ENCODE data around the gene ZNF341. TPM values are rescaled to one million over a fixed set of nuclear protein-coding genes. Genes with fewer than 3 reads are reported as not detected.

Gene ZNF341
- total and polyA plus RNA-seq, 9 of the 15 experiments (the other 6 are each of a cell fraction or from before 2014, with no cell fraction given), result 0.08 to 2.6 (median 1.0) TPM

- Histone ChIP-seq H3K9me1 (ENCODE audit: control insufficient read depth, insufficient read depth, low read length) (no peaks in the 10 kb centered on the region), H4K20me1 (replicated peaks; ENCODE audit: control insufficient read depth, insufficient read depth, low read length) (peaks cover 28% of the 10 kb centered on the region; the same call in 1 of the 2 replicates), H3K27me3 (ENCODE audit: control insufficient read depth in 2 of 2, insufficient read depth in 2 of 2, low read length in 2 of 2) (no peaks in the 10 kb centered on the region), H2AFZ (ENCODE audit: low read depth, low read length) (no peak overlapping the region), H3K4me2 (ENCODE audit: insufficient read depth, low read length) (peak overlapping the region; percentile 94), H3K27ac (ENCODE audit: extremely low read depth, low read depth, low read length) (peak overlapping the region; percentile 13; the same call in 2 of the 3 replicates), H3K36me3 (ENCODE audit: control insufficient read depth, insufficient read depth, low read length) (peaks cover 21% of the 10 kb centered on the region; the same call in 1 of the 3 replicates), H3K4me1 (replicated peaks in 1 of 2; ENCODE audit: control insufficient read depth in 2 of 2, insufficient read depth in 2 of 2, low read length in 2 of 2) (peaks cover 38 to 62% of the 10 kb centered on the region in 2 experiments), H3K9me3 (replicated peaks; ENCODE audit: control insufficient read depth, insufficient read depth, low read depth, low read length) (no peaks in the 10 kb centered on the region), H3K79me2 (ENCODE audit: control insufficient read depth, insufficient read depth, low read length) (peaks cover 35% of the 10 kb centered on the region), H3K9ac (ENCODE audit: insufficient read depth in 1 of 2, low read depth in 2 of 2, low read length in 2 of 2) (peak overlapping the region; percentile 75 to 95), H3K4me3 (peak overlapping the region; percentile 65)
- BruUV-seq (replicated peaks), result no TSS peak
- no peak for ATAC-seq
- intact Hi-C loops (cut with micrococcal nuclease) (loop anchor here (5.0 kb wide), 2 partner anchors 48 to 128 kb away; partner anchors contain the start of genes CHMP4B and ZNF341), in situ Hi-C loops (cut with MboI) (no loop called here)
- peak in 1 of 4 experiments; percentile 14 for DNase-seq (ENCODE audit: extremely low read depth in 1 of 4, low spot score in 3 of 4)
- ChIA-PET CTCF (ENCODE audit: low intra/inter-chr PET ratio) (no interaction called here), POLR2A (interaction anchor here (0.6 to 2.5 kb wide), 10 partner anchors 9 to 195 kb away, joined by 3 to 17 read pairs (median 4); partner anchors contain the start of genes ACTL10, CBFA2T2 and NECAB3)
- no peak for FAIRE-seq
- WGBS (ENCODE audit: insufficient coverage, low coverage, missing lambda C conversion rate), result 53% methylated on average over 10 of the region's 10 CpGs
- TF ChIP-seq SMC3 (conservative IDR thresholded peaks at IDR 0.05; ENCODE audit: insufficient read depth, low read depth, low read length) (no peak), RBFOX2 (IDR thresholded peaks at IDR 0.05; ENCODE audit: low read depth, low read length) (0 out of 2 replicates have a peak, but pooled peaks have one; percentile 31), THRA (IDR thresholded peaks at IDR 0.05) (no peak), PATZ1 (CRISPR knock-in tag; IDR thresholded peaks at IDR 0.05; ENCODE audit: borderline replicate concordance) (no peak), CSDE1 (IDR thresholded peaks at IDR 0.05) (no peak), ZEB2 (IDR thresholded peaks at IDR 0.05) (no peak), ETV5 (CRISPR knock-in tag; IDR thresholded peaks at IDR 0.05; ENCODE audit: low read depth) (no peak), HMGN3 (IDR thresholded peaks at IDR 0.05; ENCODE audit: borderline replicate concordance, extremely low read depth, insufficient read length, low read depth, low read length) (no peak), ZNF274 (IDR thresholded peaks at IDR 0.05; ENCODE audit: borderline replicate concordance, low read depth, low read length) (no peak), GATAD2B (IDR thresholded peaks at IDR 0.05; ENCODE audit: borderline replicate concordance) (no peak), RFX7 (CRISPR knock-in tag; IDR thresholded peaks at IDR 0.05) (no peak), RBM25 (IDR thresholded peaks at IDR 0.05; ENCODE audit: low read depth, low read length, severe bottlenecking) (peak; percentile 67), ILF3 (IDR thresholded peaks at IDR 0.05; ENCODE audit: borderline replicate concordance) (no peak), ZNF398 (CRISPR knock-in tag; IDR thresholded peaks at IDR 0.05) (no peak)
These were observed 47.1 kb upstream of the ZNF341 start for GRCh38 chr20:33684533-33685327.

All from K562 (cell line).